Esophagus muscularis mucosa (tissue), 4 donors: ENCODE data around the gene CFAP90. TPM values are rescaled to one million over a fixed set of nuclear protein-coding genes. Genes with fewer than 3 reads are reported as not detected.

ENCODE experiments used
- DNase-seq: peaks from one replicate; pipeline ENCODE4 v3.0.0-alpha.2; 2017; ENCODE audit errors: extremely low spot score
- H3K27ac ChIP-seq, 4 donors: fragments of 200-600 bp; sonication (generic); replicated peaks in 1 of 4; 1 replicate in 3 of 4; 2 replicates in 1 of 4; pipeline ENCODE4 v1.5.1; 2016 to 2019; ENCODE audit warnings: mild to moderate bottlenecking in 1 of 4
- H3K27me3 ChIP-seq, 4 donors: fragments of 200-600 bp; sonication (generic); one replicate each; pipeline versions ENCODE4 v1.5.1 to v1.6.0; 2016 to 2019
- H3K36me3 ChIP-seq, 4 donors: fragments of 200-600 bp; sonication (generic); one replicate each; pipeline ENCODE4 v1.5.1; 2016 to 2019
- H3K4me1 ChIP-seq, 4 donors: fragments of 200-600 bp; sonication (generic); one replicate each; pipeline ENCODE4 v1.5.1; 2016 to 2019
- H3K4me3 ChIP-seq, 4 donors: fragments of 200-600 bp; sonication (generic); 1 replicate in 2 of 4; 2 replicates in 2 of 4; pipeline ENCODE4 v1.5.1; 2016 to 2019; ENCODE audit warnings: mild to moderate bottlenecking in 4 of 4, moderate library complexity in 1 of 4
- H3K9me3 ChIP-seq, 4 donors: fragments of 200-600 bp; sonication (generic); 1 replicate in 3 of 4; 2 replicates in 1 of 4; pipeline ENCODE4 v1.5.1; 2016 to 2019
- EP300 ChIP-seq: sonication (generic); formaldehyde crosslinking; IDR thresholded peaks from one replicate; pipeline ENCODE4 v1.6.1; 2017; ENCODE audit warnings: antibody characterized with exemption
- POLR2A ChIP-seq: fragments of 450-650 bp; IDR thresholded peaks from one replicate; pipeline ENCODE4 v1.6.1; 2017; ENCODE audit warnings: antibody characterized with exemption, moderate library complexity, mild to moderate bottlenecking, low read depth
- POLR2AphosphoS5 ChIP-seq, 2 donors: sonication (generic); formaldehyde crosslinking; IDR thresholded peaks; one replicate each; pipeline ENCODE4 v1.6.1; 2017; ENCODE audit warnings: antibody characterized with exemption in 2 of 2
- WGBS: methylation state at CpG from one replicate; pipeline ENCODE4 v1.1.5; 2018; 5-methylcytosine and 5-hydroxymethylcytosine counted together
- intact Hi-C: fragments of 100-400 bp; cut with DNase I; formaldehyde crosslinking; loops from one replicate; pipeline ENCODE4 v1.15.1; 2023
- total RNA-seq, 4 donors: library from RNA; depleted of rRNA; stranded (reverse); fragments of >200 nt; gene quantifications; one replicate each; pipeline versions ENCODE4 v1.1.0 to v1.2.1, GENCODE V29; 2016
- TF ChIP-seq, protein P1 (sequence below), 3 experiments: fragments of 200-600 bp in 2 of 3; fragments of 450-650 bp in 1 of 3; sonication (generic) in 2 of 3; IDR thresholded peaks; one replicate each; pipeline ENCODE4 v1.5.1; 2017 to 2019; ENCODE audit warnings: antibody characterized with exemption in 3 of 3, mild to moderate bottlenecking in 2 of 3, moderate library complexity in 1 of 3

The CFAP90 gene
- total RNA-seq, 4 donors from 2014 or later, result 0.17 TPM; not detected in 3

DNA sequence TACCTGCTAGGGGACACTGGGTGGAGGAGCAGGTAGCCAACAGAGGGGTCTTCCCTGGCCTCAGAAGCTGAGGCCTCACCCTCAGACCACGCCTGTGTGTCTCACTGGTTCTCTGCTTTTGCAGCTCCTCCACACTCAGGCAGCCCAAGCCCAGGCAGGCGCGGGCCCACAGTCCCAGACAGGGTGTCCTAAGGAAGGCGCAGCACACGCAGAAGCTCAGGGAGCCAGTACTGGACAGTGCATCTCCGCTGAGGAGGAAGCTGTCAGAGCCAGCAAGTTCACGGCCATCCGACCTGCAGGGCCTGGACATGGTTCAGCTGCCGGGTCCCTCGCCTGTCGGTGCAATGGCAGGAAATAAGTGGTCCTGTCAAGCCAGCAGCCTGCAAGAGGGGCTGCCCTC lies 25.3 kb downstream of the CFAP90 start:
- intact Hi-C loops, result no loop called here
- 79% methylated on average over 8 of the region's 11 CpGs for WGBS
- TF ChIP-seq POLR2A (no peak), EP300 (no peak), POLR2AphosphoS5 (IDR thresholded peaks at IDR 0.05) (no peak)
- TF ChIP-seq, protein P1, sequence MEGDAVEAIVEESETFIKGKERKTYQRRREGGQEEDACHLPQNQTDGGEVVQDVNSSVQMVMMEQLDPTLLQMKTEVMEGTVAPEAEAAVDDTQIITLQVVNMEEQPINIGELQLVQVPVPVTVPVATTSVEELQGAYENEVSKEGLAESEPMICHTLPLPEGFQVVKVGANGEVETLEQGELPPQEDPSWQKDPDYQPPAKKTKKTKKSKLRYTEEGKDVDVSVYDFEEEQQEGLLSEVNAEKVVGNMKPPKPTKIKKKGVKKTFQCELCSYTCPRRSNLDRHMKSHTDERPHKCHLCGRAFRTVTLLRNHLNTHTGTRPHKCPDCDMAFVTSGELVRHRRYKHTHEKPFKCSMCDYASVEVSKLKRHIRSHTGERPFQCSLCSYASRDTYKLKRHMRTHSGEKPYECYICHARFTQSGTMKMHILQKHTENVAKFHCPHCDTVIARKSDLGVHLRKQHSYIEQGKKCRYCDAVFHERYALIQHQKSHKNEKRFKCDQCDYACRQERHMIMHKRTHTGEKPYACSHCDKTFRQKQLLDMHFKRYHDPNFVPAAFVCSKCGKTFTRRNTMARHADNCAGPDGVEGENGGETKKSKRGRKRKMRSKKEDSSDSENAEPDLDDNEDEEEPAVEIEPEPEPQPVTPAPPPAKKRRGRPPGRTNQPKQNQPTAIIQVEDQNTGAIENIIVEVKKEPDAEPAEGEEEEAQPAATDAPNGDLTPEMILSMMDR (IDR thresholded peaks at IDR 0.05), result no peak

DNA sequence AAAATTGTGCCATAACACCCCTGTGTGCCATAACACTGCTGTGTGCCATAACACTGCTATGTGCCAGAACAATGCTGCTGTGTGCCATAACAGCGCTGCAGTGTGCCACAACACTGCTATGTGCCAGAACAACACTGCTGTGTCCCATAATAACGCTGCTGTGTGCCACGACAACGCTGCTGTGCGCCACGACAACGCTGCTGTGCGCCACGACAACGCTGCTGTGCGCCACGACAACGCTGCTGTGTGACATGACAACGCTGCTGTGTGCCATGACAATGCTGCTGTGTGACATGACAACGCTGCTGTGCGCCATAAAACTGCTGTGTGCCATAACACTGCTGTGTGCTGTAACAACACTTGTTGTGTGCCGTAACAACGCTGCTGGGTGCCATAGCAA lies 25.9 kb downstream of the CFAP90 start:
- TF ChIP-seq POLR2AphosphoS5 (IDR thresholded peaks at IDR 0.05), result no peak
- TF ChIP-seq EP300, result no peak
- TF ChIP-seq, protein P1 (IDR thresholded peaks at IDR 0.05), result no peak
- no peak for TF ChIP-seq POLR2A
- H3K9me3 ChIP-seq, result no peaks in the 10 kb centered on the region
- intact Hi-C loops, result no loop called here
- H3K27me3 ChIP-seq, result no peaks in the 10 kb centered on the region
- no peak for DNase-seq
- H3K4me1 ChIP-seq, result peaks cover 0 to 3% (median 0%) of the 10 kb centered on the region in 4 donors
- peaks cover 0 to 15% (median 5%) of the 10 kb centered on the region in 4 donors for H3K36me3 ChIP-seq
- WGBS, result 88% methylated on average over 18 of the region's 18 CpGs
- H3K27ac ChIP-seq, result no peak overlapping the region
- H3K4me3 ChIP-seq, result no peak overlapping the region

More for the DNA sequence above, 25.3 kb downstream of the CFAP90 start:
- Histone ChIP-seq H3K36me3 (peaks cover 0 to 15% (median 5%) of the 10 kb centered on the region in 4 donors), H3K4me1 (peaks cover 0 to 3% (median 0%) of the 10 kb centered on the region in 4 donors), H3K4me3 (no peak overlapping the region), H3K9me3 (no peaks in the 10 kb centered on the region), H3K27me3 (no peaks in the 10 kb centered on the region), H3K27ac (no peak overlapping the region)
- no peak for DNase-seq

DNA sequence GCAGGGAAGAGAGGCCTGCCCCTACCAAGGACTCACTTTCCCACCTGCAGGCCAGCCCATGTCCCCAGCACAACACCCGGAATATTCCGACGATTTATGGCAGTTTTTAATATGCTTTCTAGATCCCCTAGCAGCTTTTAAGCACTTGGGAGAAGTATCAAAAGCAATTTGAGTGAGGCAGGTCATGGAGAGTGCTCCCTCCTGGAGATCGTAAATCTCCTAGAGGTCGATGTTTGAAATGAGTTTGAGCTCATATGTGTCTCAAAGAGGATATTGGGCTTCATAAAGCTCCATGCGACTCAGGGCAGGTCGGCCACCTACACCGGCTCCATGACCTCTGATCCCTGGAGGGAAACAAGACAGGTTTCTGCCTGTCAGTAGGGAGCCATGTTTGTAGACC lies 27.3 kb downstream of the CFAP90 start:
- H3K4me3 ChIP-seq, result no peak overlapping the region
- no peaks in the 10 kb centered on the region for H3K9me3 ChIP-seq
- H3K27ac ChIP-seq, result no peak overlapping the region
- intact Hi-C loops, result no loop called here
- peaks cover 0 to 1% (median 0%) of the 10 kb centered on the region in 4 donors for H3K4me1 ChIP-seq
- WGBS, result 90% methylated on average over 8 of the region's 8 CpGs
- H3K27me3 ChIP-seq, result no peaks in the 10 kb centered on the region
- H3K36me3 ChIP-seq, result peaks cover 0 to 15% (median 5%) of the 10 kb centered on the region in 4 donors
- no peak for DNase-seq
- TF ChIP-seq, protein P1 (IDR thresholded peaks at IDR 0.05), result no peak
- no peak for TF ChIP-seq EP300
- no peak for TF ChIP-seq POLR2AphosphoS5 (IDR thresholded peaks at IDR 0.05)
- no peak for TF ChIP-seq POLR2A

DNA sequence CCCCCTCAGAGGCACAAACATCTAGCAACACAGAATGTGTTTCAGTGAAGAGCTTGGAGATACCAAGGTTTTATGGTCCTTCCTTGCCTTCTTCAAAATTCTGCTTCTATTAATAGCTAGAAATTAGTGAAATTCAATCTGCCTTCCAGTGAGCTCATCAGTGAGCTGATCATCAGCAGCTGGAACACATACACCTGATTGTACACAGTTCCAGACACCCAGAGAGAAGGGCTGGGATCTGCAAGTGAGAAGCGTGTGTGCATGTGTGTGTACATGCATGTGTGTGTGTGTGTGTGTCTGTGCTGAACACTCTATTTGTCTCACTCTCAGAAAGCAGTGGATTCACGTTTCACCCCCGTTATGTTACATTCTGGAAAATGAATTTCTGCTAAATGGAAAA lies 28.5 kb downstream of the CFAP90 start:
- Histone ChIP-seq H3K36me3 (peaks cover 0 to 15% (median 5%) of the 10 kb centered on the region in 4 donors), H3K9me3 (no peaks in the 10 kb centered on the region), H3K27ac (no peak overlapping the region), H3K4me1 (no peaks in the 10 kb centered on the region), H3K4me3 (no peak overlapping the region), H3K27me3 (no peaks in the 10 kb centered on the region)
- intact Hi-C loops, result no loop called here
- 69% methylated on average over 3 of the region's 3 CpGs for WGBS
- TF ChIP-seq EP300 (no peak), POLR2AphosphoS5 (IDR thresholded peaks at IDR 0.05) (no peak), POLR2A (no peak)
- TF ChIP-seq, protein P1 (IDR thresholded peaks at IDR 0.05), result no peak
- DNase-seq, result no peak

DNA sequence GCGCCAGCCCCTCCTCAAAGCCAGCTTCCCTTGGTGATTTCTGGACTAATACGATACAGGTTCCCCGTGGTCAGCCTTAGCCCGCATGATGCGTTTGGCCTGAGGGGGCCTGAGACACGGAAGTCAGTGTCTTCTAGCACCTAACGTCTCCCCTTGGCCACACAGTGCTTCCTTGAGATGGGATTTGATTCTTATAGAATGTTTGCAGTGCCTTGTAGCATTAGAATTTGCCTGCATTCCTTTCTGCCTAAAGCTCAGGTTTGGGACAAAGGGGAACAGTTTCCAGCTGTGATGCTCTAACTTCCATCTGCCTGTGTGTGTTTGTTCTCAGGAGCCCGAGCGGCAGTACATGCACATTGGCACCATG lies 34.4 kb downstream of the CFAP90 start:
- TF ChIP-seq POLR2AphosphoS5 (IDR thresholded peaks at IDR 0.05), result no peak
- TF ChIP-seq, protein P1 (IDR thresholded peaks at IDR 0.05), result no peak
- TF ChIP-seq EP300, result no peak
- TF ChIP-seq POLR2A, result no peak
- no peak for DNase-seq
- H3K36me3 ChIP-seq, result peaks cover 0 to 3% (median 0%) of the 10 kb centered on the region in 4 donors
- no peak overlapping the region for H3K27ac ChIP-seq
- 41% methylated on average over 9 of the region's 9 CpGs for WGBS
- H3K9me3 ChIP-seq, result no peaks in the 10 kb centered on the region
- intact Hi-C loops, result no loop called here
- peaks cover 0 to 15% (median 11%) of the 10 kb centered on the region in 4 donors for H3K4me1 ChIP-seq
- H3K27me3 ChIP-seq, result no peaks in the 10 kb centered on the region
- H3K4me3 ChIP-seq, result no peak overlapping the region
